IPS-11a (cell line): ENCODE results near the gene MYL1.

ENCODE experiments used
- H3K4me3 ChIP-seq: one replicate; pipeline ENCODE4 v1.5.1; 2013; ENCODE audit warnings: low read depth, low read length, control low read depth

The MYL1 gene

DNA sequence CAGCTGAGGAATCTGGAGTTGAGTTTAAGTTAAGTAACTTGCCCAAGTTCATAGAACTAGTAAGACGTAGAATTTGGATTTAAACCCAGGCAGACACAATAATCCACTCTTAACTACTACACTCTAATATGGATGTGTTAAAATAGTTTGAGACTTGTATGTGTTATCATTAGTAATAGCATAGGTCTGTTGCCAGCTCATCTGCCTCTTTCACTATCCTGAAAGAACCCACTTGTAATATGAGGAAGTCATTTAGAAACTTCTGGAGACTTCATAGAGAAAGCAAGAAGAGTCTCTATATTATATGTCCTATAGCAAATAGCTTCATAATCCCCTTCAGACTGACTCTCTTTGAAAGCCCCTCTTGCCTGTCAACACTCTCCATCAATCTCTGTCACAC is 46.7 kb downstream of the MYL1 start:
- H3K4me3 ChIP-seq = no peak overlapping the region

DNA sequence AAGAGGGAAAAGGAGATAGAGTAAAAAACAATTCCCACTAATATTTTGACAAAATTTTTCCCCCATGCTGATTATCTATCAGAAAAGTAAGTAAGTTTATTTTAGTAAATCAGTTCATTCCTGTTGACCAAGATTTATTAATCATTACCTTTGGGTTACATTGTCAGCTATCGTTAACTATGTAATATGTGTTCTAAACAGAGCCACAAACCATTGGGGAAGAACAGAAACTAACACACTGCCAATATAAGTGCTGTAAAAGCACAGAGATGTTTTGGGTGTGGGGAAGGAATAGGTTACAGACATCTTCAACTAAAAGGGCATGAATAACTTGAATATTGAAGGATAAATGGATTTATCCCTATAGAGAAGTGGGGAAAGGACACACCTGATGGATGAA is 47.3 kb downstream of the MYL1 start:
- no peak overlapping the region for H3K4me3 ChIP-seq

DNA sequence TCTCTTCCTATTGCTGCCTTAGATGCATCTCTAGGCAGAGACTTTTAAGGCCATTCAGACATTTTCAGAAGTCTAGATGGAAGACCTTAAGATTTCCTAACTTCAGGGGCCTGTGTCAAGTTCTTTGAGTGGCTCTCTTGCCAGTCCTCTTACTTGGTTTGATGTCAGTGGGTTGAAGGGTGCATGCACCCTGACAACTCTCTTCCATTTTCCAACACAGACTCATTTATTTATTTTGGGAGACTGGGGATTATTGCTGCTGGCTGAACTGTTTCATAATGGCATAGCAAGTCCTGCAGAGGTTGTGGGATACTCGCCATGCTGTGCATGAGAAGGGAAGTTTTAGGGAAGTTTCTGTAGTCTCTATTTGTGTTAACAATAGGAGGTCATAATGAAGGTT is 50.7 kb downstream of the MYL1 start:
- H3K4me3 ChIP-seq = no peak overlapping the region

DNA sequence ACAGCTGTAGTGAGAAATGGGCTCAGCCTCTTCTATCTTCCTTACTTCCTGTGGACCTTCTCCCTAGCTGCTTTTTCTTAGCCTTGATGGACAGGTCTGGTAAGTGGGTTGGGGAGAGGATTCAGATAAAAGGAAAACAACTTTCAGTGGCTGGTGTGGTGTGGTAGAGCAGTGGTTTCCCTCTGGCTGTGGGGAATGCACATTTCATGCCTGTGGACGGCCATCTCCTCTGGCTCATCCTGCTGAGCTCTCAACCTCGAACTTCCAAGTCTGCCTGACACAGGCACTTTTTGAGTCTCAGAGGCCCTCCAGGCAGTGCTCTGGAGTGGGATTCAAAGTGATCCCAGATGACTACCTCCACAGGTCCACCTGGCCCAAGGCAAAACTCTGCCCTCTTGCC is 51.1 kb downstream of the MYL1 start:
- no peak overlapping the region for H3K4me3 ChIP-seq

DNA sequence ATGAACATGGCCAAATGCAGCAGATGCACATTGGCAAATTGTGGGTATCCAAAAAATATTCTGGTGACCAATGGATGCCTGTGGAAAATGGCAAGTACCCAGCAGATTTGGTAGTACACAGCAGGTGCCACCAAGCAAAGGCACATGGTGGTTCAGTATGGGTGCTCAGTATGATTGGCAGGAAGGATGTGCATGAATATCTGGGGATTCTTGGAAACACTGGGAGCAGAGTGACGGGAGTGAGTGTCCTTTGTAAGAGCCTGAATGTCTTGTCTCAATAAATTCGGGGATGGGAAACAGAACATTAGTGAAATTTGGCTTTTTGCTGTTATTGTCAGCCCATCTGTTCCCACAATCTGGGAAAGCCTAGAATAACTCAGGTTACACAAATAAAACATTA is 52.9 kb downstream of the MYL1 start:
- H3K4me3 ChIP-seq = no peak overlapping the region

DNA sequence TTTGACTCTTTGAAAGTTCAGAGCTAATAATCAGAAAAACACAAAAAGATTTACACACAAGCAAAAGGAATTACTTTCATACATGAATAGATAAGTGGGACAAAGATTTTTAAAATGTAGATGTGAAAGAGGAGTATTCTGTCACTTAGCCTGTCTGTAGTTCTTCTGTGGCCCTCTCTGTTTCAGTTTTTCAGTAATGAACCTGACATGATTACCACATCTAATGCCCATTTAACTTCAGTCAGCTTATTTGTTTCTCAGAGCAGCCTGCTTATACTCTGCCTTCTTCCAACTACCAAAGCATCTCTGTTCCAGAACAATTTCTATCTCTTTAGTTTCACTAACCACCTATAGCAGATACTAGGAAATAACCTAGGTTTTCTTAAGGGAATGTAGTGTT is 55.3 kb downstream of the MYL1 start:
- no peak overlapping the region for H3K4me3 ChIP-seq

DNA sequence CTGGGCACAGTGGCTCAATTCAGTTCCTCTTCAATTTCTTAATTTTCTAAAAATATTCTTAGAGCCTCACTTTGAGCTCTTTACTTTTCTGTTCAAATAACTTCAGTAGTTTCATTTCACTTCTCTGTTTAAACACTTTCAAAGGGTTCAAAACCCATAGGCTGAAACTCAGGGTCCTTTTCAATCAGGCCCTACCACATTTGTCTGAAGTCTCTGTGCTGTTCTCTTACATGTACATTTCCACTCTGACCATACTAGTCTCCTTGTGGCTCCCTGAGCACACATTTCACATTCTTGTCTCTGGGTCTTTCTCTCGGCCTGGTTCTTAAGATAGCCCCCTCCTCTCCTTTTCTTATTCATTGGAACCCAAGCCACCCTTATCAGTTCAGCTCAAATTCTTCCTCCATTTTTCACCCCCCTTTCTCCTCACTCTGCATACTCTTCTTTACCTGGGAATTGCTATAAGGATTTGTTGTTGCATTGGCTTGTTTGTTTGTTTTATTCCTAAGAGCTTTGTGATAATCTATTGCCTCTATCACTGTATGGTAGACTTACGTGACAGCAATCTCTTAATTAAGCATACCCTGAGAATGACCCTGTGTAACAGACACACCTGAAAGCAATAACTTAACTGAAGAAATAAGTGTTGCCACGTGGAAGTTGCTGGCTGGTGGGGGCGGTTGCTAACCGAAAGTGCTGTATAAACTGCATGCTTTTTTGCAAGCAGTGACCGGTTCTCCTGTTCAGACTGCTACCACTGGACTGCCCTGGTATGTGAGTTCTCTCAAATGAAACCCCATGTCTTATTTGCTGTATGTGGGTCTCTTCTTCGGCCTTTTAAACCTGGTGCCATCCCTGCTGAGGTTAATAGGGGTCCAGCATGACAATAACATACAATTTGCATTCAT is 62.0 kb downstream of the MYL1 start:
- H3K4me3 ChIP-seq = no peak overlapping the region

DNA sequence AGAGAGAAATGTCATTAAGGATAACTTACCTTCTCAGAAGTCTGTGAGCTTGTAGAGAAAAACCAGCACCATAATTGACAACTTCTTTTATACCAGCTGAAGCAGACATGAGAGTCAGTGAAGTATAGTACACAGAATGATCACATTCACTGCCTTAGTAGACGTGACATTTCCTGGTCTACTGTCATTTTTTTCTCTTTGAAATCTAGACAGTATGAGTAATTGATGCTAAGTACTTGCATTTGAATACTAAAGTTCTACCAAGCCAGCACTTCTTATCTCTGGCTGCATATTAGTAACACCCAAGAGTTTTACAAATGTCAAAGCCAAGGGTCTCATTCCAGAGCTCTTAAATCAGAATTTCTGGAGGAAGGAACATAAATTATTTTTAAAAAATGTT is 64.4 kb downstream of the MYL1 start:
- no peak overlapping the region for H3K4me3 ChIP-seq
